Measurements from ENCODE around the gene CPNE9.

CPNE9 gene

DNA sequence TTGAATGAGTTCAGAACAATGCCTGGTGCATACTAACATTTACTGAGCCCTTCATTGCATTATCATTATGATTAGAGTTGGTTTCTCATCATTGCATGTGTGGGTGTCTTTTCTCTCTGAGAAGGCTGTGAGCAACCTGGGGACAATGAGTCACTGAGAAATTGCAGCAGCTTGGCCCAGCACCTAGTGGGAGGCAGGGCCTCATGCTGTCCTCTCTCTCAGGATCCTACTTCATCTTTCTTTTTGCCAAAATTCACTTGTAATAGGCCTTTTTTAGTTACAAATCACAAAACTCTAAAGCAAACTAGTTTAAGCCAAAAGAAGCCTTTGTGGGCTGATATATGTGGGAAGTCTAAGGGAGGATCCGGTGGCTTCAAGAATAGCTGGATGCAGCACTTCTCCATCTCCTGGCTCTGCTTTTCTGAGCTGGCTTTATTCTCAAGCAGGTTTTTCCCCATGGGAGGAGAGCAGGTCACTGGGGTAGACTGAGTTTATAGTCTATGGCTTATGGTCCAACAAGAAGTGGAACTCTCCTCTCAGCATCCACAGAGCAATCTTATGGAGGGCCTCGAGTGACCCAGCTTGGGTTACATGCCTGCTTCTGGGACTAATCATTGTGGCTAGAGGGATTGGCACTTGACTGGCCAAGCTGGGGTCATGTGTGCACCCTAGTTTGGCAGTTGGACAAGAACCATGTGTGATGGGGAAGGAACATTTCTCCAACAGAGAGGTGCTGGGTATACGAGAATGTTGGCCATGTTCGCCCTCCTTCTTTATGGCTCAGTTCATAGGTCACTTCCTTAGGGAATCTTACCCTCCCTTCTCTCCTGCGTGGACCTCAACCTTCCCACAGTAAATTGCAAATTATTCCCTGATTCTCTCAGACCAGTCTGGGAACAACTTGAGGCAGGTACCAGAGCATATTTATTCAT lies 74.8 kb downstream of the CPNE9 start:
- no peak for DNase-seq (ENCODE audit: low spot score)

DNA sequence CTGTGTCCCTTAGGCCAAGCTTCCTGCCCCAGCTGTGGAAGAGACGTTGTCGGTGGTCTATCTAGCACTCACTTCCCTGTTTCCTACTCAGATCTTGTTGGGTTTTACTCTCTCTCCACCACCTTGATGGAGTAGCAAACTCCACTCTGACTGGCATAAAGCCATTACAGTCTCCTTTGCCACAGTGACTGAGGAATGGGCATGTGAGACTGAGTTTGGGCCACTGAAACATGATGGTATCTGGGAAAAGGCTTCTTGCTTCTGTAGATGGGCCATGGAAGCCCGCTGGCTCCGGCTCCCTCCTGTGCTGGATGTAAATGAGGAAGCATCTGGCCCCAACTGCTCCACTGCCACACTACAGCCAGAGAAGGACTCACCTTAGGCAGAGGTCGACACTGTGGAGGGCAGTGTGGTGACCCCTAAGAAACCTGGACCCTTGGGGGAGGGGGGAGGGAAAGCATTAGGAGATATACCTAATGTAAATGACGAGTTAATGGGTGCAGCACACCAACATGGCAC lies 75.5 kb downstream of the CPNE9 start:
- no peak for DNase-seq (ENCODE audit: low spot score)
